Measurements from ENCODE around the gene PHF21B. TPM values are rescaled to one million over a fixed set of nuclear protein-coding genes. Genes with fewer than 3 reads are reported as not detected.

PHF21B gene
- total RNA-seq, 1 donor from 2014 or later = not detected

DNA sequence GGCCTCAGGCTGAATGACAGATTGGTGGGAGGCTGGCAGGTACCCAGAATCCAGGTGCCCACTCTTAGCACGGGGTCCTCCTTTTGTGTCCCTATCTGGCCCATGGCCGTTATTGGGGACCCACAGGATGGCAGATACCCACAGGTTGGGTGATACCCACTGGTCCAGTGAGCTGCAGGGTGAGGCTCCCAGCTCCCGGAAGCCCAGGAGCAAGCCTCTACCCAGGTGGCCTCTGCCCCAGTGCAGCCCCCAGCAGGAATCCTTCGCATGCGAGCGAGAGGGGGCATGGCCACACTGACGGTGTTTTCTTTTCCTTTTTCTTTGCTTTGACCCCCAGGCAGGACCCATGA, 116.1 kb downstream of the PHF21B start:
- DNase-seq = no peak
- POLR2A ChIA-PET = no interaction called here
- Mint-ChIP-seq H3K9me3 (no peaks in the 10 kb centered on the region), H3K36me3 (ENCODE audit: low read depth) (no peaks in the 10 kb centered on the region), H3K27ac (no peak overlapping the region), H3K27me3 (no peaks in the 10 kb centered on the region), H3K4me1 (no peaks in the 10 kb centered on the region), H3K4me3 (no peak overlapping the region)
- TF ChIP-seq, protein P1, sequence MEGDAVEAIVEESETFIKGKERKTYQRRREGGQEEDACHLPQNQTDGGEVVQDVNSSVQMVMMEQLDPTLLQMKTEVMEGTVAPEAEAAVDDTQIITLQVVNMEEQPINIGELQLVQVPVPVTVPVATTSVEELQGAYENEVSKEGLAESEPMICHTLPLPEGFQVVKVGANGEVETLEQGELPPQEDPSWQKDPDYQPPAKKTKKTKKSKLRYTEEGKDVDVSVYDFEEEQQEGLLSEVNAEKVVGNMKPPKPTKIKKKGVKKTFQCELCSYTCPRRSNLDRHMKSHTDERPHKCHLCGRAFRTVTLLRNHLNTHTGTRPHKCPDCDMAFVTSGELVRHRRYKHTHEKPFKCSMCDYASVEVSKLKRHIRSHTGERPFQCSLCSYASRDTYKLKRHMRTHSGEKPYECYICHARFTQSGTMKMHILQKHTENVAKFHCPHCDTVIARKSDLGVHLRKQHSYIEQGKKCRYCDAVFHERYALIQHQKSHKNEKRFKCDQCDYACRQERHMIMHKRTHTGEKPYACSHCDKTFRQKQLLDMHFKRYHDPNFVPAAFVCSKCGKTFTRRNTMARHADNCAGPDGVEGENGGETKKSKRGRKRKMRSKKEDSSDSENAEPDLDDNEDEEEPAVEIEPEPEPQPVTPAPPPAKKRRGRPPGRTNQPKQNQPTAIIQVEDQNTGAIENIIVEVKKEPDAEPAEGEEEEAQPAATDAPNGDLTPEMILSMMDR (IDR thresholded peaks at IDR 0.05) = no peak
- intact Hi-C loops (cut with micrococcal nuclease) = no loop called here
- no peak for ATAC-seq (ENCODE audit: low read depth)
- CTCF ChIA-PET = no interaction called here

DNA sequence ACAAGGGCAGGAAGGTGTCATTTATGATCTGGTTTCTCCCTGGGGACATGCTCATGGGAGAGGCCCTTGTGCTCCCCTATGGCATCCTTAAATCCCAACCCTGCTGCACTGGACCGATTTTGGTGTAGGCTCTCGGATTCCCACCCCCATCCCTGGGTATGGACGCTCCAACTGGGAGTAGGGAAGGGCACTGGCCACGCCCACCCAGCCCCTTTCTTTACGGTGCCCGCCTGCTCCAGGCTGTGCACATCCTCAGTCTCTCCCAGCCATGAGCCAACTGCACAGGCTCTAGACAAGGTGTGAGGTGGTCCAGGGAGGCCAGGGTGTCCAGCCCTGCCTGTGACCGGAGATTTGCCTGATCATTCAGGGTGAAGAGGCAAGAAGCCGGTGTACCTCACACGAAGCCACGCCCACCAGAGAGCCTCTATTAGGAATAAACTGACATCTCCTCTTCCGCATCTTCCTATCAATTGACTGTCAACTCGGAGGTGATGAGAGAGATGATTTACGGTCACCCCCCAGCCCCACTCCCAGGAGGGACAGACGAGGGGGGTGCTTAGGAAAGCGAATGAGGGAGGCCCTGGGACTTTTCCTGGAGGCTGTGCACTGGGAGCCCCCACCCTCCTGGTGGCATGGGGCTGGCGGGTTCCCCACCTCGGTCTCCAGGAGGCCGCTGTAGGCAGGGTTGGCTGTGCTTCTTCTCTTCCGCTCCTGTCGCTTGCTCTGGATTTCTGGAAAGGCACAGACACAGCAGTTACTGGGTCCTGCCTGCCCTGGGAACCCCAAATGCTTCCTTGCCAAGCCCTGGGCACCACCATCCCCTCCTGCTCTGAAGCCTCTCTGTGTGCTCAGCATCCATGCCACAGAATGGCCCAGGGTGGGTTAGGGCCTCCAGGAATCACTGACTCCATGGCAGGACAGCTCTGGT, 116.7 kb downstream of the PHF21B start:
- intact Hi-C loops (cut with micrococcal nuclease) = no loop called here
- TF ChIP-seq, protein P1 (IDR thresholded peaks at IDR 0.05) = no peak
- Mint-ChIP-seq H3K27ac (no peak overlapping the region), H3K9me3 (no peaks in the 10 kb centered on the region), H3K27me3 (no peaks in the 10 kb centered on the region), H3K4me1 (no peaks in the 10 kb centered on the region), H3K36me3 (ENCODE audit: low read depth) (no peaks in the 10 kb centered on the region), H3K4me3 (no peak overlapping the region)
- DNase-seq = no peak
- ChIA-PET POLR2A (no interaction called here), CTCF (no interaction called here)
- ATAC-seq (ENCODE audit: low read depth) = no peak

DNA sequence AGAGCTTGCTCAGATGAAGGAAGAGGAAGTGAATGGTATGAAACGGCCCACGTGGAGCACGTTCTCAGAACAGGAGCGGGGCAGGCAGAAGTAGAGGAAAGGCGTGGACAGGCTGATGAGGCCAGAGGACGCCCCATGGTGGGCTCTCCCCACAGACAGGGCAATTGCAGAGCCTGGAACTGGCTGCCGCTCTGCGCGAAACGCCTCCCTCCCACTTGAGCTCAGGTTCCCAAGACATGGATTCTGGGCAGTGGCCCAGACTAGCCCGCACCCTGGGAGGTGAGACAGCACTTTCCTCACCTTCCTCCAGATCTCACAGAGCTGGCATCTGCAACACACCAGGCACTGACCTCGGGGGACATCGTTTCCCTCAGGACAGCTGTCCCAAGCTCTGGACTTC, 117.6 kb downstream of the PHF21B start:
- H3K36me3 Mint-ChIP-seq (ENCODE audit: low read depth) = no peaks in the 10 kb centered on the region
- H3K9me3 Mint-ChIP-seq = no peaks in the 10 kb centered on the region
- TF ChIP-seq, protein P1 (IDR thresholded peaks at IDR 0.05) = no peak
- DNase-seq = no peak
- ATAC-seq (ENCODE audit: low read depth) = no peak
- H3K4me3 Mint-ChIP-seq = no peak overlapping the region
- POLR2A ChIA-PET = no interaction called here
- no peak overlapping the region for H3K27ac Mint-ChIP-seq
- no peaks in the 10 kb centered on the region for H3K27me3 Mint-ChIP-seq
- CTCF ChIA-PET = no interaction called here
- intact Hi-C loops (cut with micrococcal nuclease) = no loop called here
- H3K4me1 Mint-ChIP-seq = no peaks in the 10 kb centered on the region

DNA sequence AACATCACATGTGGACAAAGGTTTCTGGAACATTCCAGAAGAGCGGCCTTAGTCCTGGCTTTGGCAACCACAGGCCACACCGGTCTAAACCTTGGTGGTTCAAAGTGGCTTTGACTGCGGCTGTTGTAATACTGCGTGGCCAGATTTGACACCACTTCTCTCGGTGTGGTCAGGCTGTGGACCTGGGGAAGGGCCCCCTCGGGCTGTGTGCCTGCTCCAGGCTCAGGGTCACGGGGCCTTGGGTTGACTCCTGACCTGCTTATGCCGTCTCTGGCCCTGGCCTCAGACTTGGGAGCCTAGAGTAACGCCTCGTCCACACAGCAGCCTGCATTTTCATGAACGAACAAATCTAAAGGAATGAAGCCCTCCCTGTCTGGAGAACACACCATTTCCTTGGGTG, 118.0 kb downstream of the PHF21B start:
- no peak overlapping the region for H3K4me3 Mint-ChIP-seq
- H3K36me3 Mint-ChIP-seq (ENCODE audit: low read depth) = no peaks in the 10 kb centered on the region
- CTCF ChIA-PET = no interaction called here
- intact Hi-C loops (cut with micrococcal nuclease) = no loop called here
- H3K4me1 Mint-ChIP-seq = no peaks in the 10 kb centered on the region
- no peaks in the 10 kb centered on the region for H3K27me3 Mint-ChIP-seq
- POLR2A ChIA-PET = no interaction called here
- TF ChIP-seq, protein P1 (IDR thresholded peaks at IDR 0.05) = no peak
- no peak for ATAC-seq (ENCODE audit: low read depth)
- H3K27ac Mint-ChIP-seq = no peak overlapping the region
- no peak for DNase-seq
- no peaks in the 10 kb centered on the region for H3K9me3 Mint-ChIP-seq

DNA sequence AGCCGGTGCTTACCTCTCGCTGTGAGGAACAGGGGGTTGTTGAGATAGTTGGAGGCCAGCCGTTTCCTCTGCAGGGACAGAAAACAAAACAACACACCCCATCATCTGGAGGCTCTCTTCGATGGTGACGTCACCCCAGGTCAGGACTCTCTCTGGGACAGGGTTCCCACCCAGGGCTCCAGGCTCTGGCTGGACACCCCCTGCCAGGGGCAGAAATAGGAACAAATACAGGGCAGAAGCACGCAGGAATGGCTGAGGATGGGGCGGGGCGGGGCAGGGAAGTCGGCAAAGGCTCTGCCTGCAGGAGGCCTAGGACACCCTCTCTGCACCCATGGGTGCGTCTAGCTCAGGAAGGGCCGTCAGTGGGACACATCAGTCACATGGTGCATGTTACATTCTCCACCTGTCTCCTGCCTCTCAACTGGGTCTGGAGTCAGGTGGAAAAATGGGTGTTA, 118.5 kb downstream of the PHF21B start:
- Mint-ChIP-seq H3K4me1 (no peaks in the 10 kb centered on the region), H3K36me3 (ENCODE audit: low read depth) (no peaks in the 10 kb centered on the region), H3K9me3 (no peaks in the 10 kb centered on the region), H3K27me3 (no peaks in the 10 kb centered on the region), H3K27ac (no peak overlapping the region), H3K4me3 (no peak overlapping the region)
- DNase-seq = no peak
- TF ChIP-seq, protein P1 (IDR thresholded peaks at IDR 0.05) = no peak
- no peak for ATAC-seq (ENCODE audit: low read depth)
- ChIA-PET CTCF (no interaction called here), POLR2A (no interaction called here)
- intact Hi-C loops (cut with micrococcal nuclease) = no loop called here
